PC-3 (cell line): ENCODE measurements around the gene OR10AD1.

Experiments used
- CTCF ChIP-seq: fragments of 300-600 bp; sonication (generic); conservative IDR thresholded peaks from 2 replicates; pipeline ENCODE4 v1.5.1; 2017; ENCODE audit warnings: antibody characterized with exemption, low read depth, mild to moderate bottlenecking, low read length
- EZH2 ChIP-seq: fragments of 300-600 bp; sonication (generic); IDR thresholded peaks from one replicate; pipeline ENCODE4 v1.6.1; 2017; ENCODE audit warnings: antibody characterized with exemption, mild to moderate bottlenecking, low read length; ENCODE audit not compliant: unreplicated experiment

GRCh38 chr12:48177982-48178381 lies 25.1 kb downstream of the OR10AD1 start:
- TF ChIP-seq CTCF, result no peak
- no peak for TF ChIP-seq EZH2
